Measurements from ENCODE around the gene CXXC5.

DNA sequence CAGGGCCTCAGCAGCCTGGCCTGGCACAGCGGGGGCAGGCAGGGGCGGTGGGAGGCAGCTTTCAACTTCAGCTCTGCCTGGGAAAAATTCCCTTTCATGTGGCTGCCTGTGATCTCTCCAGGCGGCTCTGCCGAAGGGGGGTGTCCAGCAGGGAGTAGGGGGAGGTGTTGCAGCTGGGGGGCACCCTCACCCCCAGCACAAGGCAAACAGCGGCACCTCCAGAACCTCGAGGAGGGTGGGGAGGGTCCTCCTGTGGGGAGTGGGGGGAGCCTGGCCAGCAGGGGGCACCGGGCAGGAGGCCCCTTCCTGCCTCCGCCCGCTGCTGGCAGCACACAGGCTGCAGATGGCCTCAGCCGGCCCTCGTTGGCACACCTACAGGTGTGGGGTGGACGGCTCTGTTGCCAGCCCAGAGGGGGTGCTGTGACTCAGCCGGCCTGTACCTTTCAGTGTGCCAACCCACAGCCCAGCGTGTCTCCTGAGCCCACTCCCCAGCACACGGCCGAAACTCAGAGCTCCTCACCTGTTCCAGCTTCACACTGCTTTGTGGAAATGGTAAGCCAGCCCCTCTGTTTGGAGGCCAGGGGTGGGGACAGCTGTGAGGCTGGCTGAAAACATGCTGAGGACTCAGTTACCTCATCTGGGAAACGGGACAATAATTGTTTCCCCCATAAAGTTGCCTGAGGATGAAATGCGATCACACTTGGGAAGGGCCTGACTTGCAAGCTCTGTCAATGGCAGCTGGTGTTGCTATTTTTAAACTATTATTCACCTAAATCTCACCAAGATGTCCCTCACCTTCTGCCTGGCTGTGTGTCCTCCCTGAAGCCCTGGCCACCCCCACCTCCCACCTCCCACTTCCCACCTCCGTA, 37.0 kb downstream of the CXXC5 start:
- TF ChIP-seq, protein P1, sequence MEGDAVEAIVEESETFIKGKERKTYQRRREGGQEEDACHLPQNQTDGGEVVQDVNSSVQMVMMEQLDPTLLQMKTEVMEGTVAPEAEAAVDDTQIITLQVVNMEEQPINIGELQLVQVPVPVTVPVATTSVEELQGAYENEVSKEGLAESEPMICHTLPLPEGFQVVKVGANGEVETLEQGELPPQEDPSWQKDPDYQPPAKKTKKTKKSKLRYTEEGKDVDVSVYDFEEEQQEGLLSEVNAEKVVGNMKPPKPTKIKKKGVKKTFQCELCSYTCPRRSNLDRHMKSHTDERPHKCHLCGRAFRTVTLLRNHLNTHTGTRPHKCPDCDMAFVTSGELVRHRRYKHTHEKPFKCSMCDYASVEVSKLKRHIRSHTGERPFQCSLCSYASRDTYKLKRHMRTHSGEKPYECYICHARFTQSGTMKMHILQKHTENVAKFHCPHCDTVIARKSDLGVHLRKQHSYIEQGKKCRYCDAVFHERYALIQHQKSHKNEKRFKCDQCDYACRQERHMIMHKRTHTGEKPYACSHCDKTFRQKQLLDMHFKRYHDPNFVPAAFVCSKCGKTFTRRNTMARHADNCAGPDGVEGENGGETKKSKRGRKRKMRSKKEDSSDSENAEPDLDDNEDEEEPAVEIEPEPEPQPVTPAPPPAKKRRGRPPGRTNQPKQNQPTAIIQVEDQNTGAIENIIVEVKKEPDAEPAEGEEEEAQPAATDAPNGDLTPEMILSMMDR (conservative IDR thresholded peaks at IDR 0.05 in 1 of 2, IDR thresholded peaks at IDR 0.05 in 1 of 2; ENCODE audit: low read depth in 1 of 2, low read length in 2 of 2) = no peak
- no peak for TF ChIP-seq EZH2 (IDR thresholded peaks at IDR 0.05; ENCODE audit: low read length, missing control alignments)
